Stimulated activated naive CD8-positive, alpha-beta T cell treated with anti-CD3 and anti-CD28 coated beads, Interleukin-15, Interleukin-2, amounts not matched to agents 100 ng/mL and 50 ng/mL, for 24 hours (primary cell): ENCODE data around the gene CR1.
"Not testable (repeated sequence)": the region's sequence is repeated elsewhere in the genome, so short reads cannot be mapped to it uniquely, and the experiment has no call there.

Experiments
- H3K27ac Mint-ChIP-seq: one replicate; pipeline ENCODE4 v1.8.0; 2021; ENCODE audit warnings: mild to moderate bottlenecking, mixed read lengths
- H3K27me3 Mint-ChIP-seq: one replicate; pipeline ENCODE4 v1.8.0; 2021; ENCODE audit warnings: mixed read lengths
- H3K36me3 Mint-ChIP-seq: one replicate; pipeline ENCODE4 v1.8.0; 2021; ENCODE audit warnings: low read depth, mixed read lengths
- H3K4me1 Mint-ChIP-seq: one replicate; pipeline ENCODE4 v1.8.0; 2021; ENCODE audit warnings: low read depth, mixed read lengths
- H3K4me3 Mint-ChIP-seq: one replicate; pipeline ENCODE4 v1.8.0; 2021; ENCODE audit warnings: mild to moderate bottlenecking, mixed read lengths
- H3K9me3 Mint-ChIP-seq: one replicate; pipeline ENCODE4 v1.8.0; 2021; ENCODE audit warnings: mixed read lengths

The CR1 gene

DNA sequence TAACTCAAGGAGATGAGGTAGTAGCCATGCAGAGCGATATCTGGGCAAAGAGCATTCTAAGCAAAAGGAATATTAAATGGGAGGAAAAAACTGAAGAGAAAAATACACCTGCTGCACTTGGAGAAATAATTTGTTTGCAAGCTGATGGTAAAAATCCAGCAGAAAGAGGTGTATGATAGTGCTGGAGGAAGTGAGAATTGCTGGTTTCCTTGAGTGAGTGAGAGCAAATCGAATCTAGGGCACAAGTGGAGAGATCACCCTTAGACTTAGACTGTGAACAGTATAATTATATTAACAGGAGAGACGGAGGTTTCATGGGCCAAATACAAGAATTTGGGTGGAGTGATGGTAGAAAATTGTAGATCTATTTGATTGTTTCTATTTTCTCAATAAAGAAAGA lies 2.7 kb upstream of the CR1 start:
- Mint-ChIP-seq H3K27ac (no peak overlapping the region), H3K4me3 (no peak overlapping the region), H3K36me3 (no peaks in the 10 kb centered on the region), H3K9me3 (no peaks in the 10 kb centered on the region), H3K4me1 (peaks cover 13% of the 10 kb centered on the region), H3K27me3 (peaks cover 25% of the 10 kb centered on the region)

DNA sequence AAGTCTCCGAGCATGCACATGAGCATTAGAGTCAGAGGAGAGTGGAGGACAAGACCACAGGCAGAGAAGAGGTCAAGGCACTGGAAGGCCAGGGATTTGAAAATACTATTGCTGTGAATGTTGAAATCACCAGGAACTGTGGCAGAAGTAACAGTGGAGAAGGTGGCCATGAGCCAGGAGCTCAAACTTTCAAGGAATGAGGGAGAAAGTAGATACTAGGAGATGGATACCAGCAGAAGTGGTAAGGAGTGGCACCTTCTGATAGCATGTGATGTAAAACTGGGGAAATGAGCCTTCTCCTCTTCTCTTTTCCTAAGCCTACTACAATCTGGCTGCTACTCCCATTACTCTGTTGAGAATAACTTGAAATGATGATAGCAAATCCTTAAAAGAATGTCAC lies 1.8 kb upstream of the CR1 start:
- no peak overlapping the region for H3K27ac Mint-ChIP-seq
- H3K4me1 Mint-ChIP-seq, result peaks cover 15% of the 10 kb centered on the region
- H3K4me3 Mint-ChIP-seq, result no peak overlapping the region
- no peaks in the 10 kb centered on the region for H3K36me3 Mint-ChIP-seq
- no peaks in the 10 kb centered on the region for H3K9me3 Mint-ChIP-seq
- peaks cover 25% of the 10 kb centered on the region for H3K27me3 Mint-ChIP-seq

DNA sequence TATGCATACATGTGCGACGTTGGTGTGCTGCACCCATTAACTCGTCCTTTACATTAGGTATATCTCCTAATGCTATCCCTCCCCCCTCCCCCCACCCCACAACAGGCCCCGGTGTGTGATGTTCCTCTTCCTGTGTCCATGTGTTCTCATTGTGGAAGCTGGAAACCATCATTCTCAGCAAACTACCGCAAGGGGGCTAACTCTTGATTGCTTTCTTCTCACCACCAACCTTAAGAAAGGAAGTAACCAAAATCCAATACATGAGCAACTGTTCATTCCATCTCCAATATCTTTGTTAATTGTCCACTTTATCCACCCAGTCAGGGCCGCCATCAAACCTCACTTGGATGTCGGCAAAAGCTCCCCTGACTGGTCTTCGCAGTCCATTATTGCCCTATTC lies 676 bp upstream of the CR1 start:
- not testable (repeated sequence) for H3K27ac Mint-ChIP-seq, H3K36me3 Mint-ChIP-seq, H3K4me3 Mint-ChIP-seq

DNA sequence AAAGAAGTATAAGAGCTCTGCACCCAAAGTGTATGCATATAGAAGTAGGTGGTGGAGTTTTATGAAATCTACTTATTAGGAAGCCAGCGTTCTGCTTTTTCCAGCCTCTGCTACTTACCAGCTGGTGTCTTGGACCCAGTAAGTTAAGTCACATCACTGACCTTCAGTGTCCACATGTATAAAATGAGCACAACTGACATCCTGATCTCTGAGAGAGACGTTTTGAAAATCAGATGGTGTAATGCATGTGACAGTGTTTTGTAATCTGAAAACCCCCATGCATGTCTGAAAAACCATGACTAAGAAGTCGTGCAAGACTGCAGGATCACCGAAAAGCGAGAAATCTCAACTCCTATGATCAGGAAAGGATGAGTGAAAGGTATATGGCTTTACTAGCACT lies 2.0 kb downstream of the CR1 start:
- Mint-ChIP-seq H3K4me3 (no peak overlapping the region), H3K27me3 (peaks cover 37% of the 10 kb centered on the region), H3K4me1 (peaks cover 35% of the 10 kb centered on the region), H3K36me3 (no peaks in the 10 kb centered on the region), H3K9me3 (no peaks in the 10 kb centered on the region), H3K27ac (no peak overlapping the region)

More for the DNA sequence above, 676 bp upstream of the CR1 start:
- Mint-ChIP-seq H3K27me3 (peaks cover 25% of the 10 kb centered on the region), H3K4me1 (peaks cover 25% of the 10 kb centered on the region)
- H3K9me3 Mint-ChIP-seq, result not testable (repeated sequence)

DNA sequence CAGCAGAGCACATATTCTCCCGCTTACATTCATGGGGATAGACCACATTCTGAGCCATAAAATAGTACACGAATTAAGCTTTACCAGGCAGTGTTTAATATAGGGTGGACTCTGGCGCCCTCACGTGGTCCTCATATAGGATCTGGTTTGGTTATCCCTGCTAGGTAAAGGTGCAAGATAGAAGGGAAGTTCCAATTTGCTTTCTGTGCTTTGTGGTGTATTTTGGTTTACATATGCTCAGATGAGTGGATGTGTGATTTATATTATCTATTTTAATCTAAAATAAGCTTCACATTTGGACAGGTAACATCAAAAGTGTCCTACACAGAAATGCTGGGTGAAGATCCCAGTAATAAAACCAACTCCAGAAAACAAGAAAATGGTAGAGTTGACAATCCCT lies 3.6 kb downstream of the CR1 start:
- Mint-ChIP-seq H3K4me3 (peak overlapping the region; percentile 31), H3K27ac (peak overlapping the region; percentile 88), H3K36me3 (no peaks in the 10 kb centered on the region), H3K9me3 (no peaks in the 10 kb centered on the region), H3K27me3 (peaks cover 46% of the 10 kb centered on the region), H3K4me1 (peaks cover 35% of the 10 kb centered on the region)

DNA sequence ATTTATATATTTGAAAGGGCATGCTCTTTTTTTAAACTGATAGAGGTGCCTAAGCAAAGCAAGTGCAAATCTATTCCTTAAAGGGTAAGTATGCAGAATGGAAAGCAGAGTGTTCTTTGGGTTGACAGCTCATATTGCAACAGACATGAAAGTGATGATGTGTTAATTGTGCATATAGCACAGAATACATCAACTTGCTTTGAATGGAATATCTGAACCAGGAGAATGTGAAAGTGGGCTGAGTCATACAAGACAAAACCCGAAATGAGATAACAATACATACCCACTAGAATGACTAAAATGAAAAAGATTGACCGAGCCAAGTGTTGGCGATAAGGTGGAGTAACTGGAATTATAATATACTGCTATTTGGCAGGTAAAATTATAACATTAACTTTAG lies 4.3 kb downstream of the CR1 start:
- no peak overlapping the region for H3K27ac Mint-ChIP-seq
- H3K9me3 Mint-ChIP-seq, result no peaks in the 10 kb centered on the region
- peak overlapping the region; percentile 33 for H3K4me3 Mint-ChIP-seq
- H3K4me1 Mint-ChIP-seq, result peaks cover 35% of the 10 kb centered on the region
- H3K27me3 Mint-ChIP-seq, result peaks cover 46% of the 10 kb centered on the region
- H3K36me3 Mint-ChIP-seq, result no peaks in the 10 kb centered on the region

DNA sequence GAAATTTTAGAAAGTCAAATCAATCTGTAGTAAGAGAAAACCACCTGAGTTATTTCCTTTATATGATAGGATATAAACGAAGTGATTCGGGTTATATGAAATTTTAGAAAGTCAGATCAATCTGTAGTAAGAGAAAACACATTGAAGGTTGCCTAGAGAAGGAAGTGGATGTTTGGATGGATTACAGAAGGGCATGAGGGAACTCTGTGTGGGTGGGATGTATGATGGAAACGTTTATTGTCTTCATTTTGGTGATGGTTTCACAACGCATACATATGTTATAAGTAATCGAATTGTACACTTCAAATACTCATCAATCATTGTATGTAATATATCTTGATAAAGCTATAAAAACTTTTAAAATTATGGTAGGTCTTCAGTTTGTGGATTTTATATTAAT lies 5.1 kb downstream of the CR1 start:
- no peaks in the 10 kb centered on the region for H3K9me3 Mint-ChIP-seq
- no peak overlapping the region for H3K4me3 Mint-ChIP-seq
- H3K27me3 Mint-ChIP-seq, result peaks cover 38% of the 10 kb centered on the region
- peaks cover 31% of the 10 kb centered on the region for H3K4me1 Mint-ChIP-seq
- no peak overlapping the region for H3K27ac Mint-ChIP-seq
- no peaks in the 10 kb centered on the region for H3K36me3 Mint-ChIP-seq

DNA sequence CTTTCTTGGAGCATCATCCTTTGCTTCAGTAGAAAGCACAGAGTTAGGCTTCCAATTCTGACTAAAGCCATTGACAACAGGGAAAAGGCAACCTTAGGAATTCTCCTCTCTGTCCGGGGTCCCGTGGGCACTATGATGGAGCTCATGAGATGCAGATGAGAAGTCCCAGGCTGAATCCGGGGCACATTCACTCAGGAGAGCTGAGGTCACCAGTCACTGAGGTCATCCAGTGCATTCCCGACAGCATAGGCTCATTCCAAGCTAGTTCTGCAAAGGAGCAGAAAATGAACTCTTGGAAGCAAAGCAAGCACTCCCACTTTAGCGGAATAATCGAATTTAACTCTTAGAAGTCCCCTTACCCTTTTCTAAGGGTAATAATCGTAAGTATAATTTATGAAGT lies 6.8 kb downstream of the CR1 start:
- no peaks in the 10 kb centered on the region for H3K9me3 Mint-ChIP-seq
- H3K4me3 Mint-ChIP-seq, result no peak overlapping the region
- H3K27me3 Mint-ChIP-seq, result peaks cover 26% of the 10 kb centered on the region
- H3K27ac Mint-ChIP-seq, result no peak overlapping the region
- no peaks in the 10 kb centered on the region for H3K36me3 Mint-ChIP-seq
- peaks cover 26% of the 10 kb centered on the region for H3K4me1 Mint-ChIP-seq

DNA sequence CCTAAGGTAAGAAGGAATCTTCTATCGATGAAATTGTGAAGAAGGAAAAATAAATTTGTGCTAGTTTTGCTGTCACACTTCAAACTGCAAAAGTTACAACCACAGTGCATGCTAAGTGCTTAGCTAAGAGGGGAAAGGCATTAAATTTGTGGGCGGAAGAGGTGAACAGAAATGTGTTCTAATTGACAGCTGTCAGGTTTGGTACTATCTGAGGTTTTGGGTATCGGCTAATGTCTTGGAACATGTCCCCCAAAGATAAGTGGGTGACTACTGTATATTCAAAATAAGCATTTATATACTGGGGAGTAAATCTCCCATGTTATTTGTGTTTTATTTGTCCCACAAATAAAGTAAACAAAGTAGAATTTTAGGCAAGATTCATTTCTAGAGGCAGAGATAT lies 8.0 kb downstream of the CR1 start:
- no peaks in the 10 kb centered on the region for H3K36me3 Mint-ChIP-seq
- peaks cover 21% of the 10 kb centered on the region for H3K27me3 Mint-ChIP-seq
- H3K27ac Mint-ChIP-seq, result peak overlapping the region; percentile 67
- no peaks in the 10 kb centered on the region for H3K9me3 Mint-ChIP-seq
- peaks cover 25% of the 10 kb centered on the region for H3K4me1 Mint-ChIP-seq
- no peak overlapping the region for H3K4me3 Mint-ChIP-seq

DNA sequence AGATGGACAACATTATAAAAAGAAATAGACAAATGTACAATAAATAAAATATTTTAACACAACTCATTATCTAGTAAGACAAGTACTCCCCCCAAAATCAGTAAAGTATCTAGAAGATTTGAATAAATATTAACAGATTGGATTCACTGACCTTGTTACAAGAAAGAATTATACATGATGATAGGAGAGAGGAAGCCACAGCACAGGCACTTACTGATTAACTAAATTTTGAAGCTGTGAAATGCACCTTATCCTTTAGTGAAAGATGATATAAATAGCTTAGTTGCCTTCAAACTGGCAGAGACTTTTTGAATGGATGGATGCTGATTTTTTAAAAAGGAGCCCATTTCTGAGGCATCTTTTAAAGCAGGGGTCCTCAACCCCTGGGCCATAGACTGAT lies 8.5 kb downstream of the CR1 start:
- H3K36me3 Mint-ChIP-seq, result no peaks in the 10 kb centered on the region
- H3K4me3 Mint-ChIP-seq, result no peak overlapping the region
- no peak overlapping the region for H3K27ac Mint-ChIP-seq
- peaks cover 21% of the 10 kb centered on the region for H3K27me3 Mint-ChIP-seq
- H3K4me1 Mint-ChIP-seq, result peaks cover 21% of the 10 kb centered on the region
- H3K9me3 Mint-ChIP-seq, result no peaks in the 10 kb centered on the region

DNA sequence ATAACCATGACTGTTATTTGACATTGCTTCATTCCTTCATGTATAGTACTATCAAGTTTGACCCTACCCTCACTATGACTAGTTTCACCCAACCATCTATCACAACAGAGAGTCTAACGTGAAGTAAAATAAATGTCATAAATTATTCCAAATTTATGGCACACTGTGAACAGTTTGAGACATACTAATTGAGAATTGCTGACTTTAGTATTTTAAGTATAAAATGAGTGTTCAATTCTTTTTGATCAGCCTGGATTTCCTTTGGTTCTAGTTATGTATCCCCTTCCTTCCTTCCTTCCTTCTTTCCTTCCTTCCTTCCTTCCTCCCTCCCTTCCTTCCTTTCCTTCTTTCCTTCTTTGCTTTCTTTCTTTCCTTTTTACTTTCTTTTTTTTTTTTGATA lies 14.5 kb downstream of the CR1 start:
- no peak overlapping the region for H3K27ac Mint-ChIP-seq

DNA sequence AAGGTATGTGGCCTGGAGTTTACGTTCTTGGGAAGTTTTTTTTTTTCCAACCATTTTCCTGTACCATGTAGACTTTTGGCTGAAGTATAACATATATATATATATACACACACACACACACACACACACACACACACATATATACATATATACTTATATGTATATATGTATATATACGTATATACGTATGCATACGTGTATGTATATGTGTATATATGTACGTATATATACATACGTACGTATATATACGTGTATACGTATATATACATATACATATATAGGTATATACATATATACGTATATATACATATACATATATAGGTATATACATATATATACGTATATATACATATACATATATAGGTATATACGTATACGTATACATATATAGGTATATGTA lies 18.9 kb downstream of the CR1 start:
- H3K9me3 Mint-ChIP-seq, result no peaks in the 10 kb centered on the region
- H3K36me3 Mint-ChIP-seq, result no peaks in the 10 kb centered on the region
- peaks cover 3% of the 10 kb centered on the region for H3K27me3 Mint-ChIP-seq
- no peaks in the 10 kb centered on the region for H3K4me1 Mint-ChIP-seq
- no peak overlapping the region for H3K4me3 Mint-ChIP-seq
- H3K27ac Mint-ChIP-seq, result no peak overlapping the region

More for the DNA sequence above, 14.5 kb downstream of the CR1 start:
- Mint-ChIP-seq H3K4me1 (peaks cover 3% of the 10 kb centered on the region), H3K9me3 (no peaks in the 10 kb centered on the region), H3K36me3 (no peaks in the 10 kb centered on the region), H3K27me3 (peaks cover 3% of the 10 kb centered on the region), H3K4me3 (no peak overlapping the region)

DNA sequence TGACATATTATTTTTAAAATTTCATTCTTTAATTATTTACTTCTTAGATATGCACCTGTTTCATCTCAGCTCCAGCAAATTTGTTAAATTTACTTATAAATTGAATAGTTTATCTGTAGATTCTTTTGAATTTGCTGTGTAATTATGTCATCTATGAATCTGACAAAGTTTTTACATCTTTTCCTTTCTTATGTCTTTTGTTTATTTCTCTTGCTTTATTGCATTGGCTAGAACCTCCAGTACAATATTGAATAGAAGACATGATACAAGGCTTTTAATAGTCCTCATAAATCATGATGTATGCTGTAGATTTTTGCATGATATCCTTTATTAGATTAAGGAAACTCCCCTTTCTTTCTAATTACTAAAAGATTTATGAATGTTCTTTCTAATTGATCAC lies 20.8 kb downstream of the CR1 start:
- H3K4me3 Mint-ChIP-seq, result no peak overlapping the region

DNA sequence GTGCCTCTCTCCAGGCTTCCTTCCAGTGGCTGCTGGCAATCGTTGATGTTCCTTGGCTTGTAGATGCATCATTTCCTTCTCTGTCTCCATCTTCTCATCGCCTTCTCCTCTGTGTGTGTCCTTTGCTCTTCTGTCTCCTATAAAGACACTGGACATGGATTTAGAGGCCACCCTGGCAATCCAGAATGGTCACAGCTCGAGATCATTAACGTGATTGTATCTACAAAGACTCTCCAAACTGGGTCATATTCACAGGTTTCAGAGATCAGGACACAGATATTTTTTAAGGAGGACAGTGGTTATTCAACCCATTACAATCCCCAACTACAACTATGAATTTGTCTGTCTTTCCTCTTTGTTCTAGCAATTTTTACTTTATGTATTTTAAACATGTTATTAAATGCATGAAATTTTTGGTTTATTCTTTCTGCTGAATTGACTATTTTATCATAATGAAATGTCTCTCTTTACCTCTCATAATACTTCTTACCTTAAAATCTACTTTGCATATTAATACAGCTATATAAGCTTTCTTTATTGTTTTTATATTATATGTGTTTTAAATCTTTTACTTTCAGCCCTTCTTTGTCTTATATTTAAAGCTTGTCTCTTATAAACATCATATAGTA lies 22.8 kb downstream of the CR1 start:
- Mint-ChIP-seq H3K4me3 (no peak overlapping the region), H3K36me3 (no peaks in the 10 kb centered on the region), H3K27me3 (peaks cover 1% of the 10 kb centered on the region), H3K27ac (no peak overlapping the region), H3K4me1 (no peaks in the 10 kb centered on the region), H3K9me3 (no peaks in the 10 kb centered on the region)

More for the DNA sequence above, 20.8 kb downstream of the CR1 start:
- Mint-ChIP-seq H3K27ac (no peak overlapping the region), H3K27me3 (peaks cover 3% of the 10 kb centered on the region), H3K9me3 (no peaks in the 10 kb centered on the region), H3K36me3 (no peaks in the 10 kb centered on the region), H3K4me1 (no peaks in the 10 kb centered on the region)

DNA sequence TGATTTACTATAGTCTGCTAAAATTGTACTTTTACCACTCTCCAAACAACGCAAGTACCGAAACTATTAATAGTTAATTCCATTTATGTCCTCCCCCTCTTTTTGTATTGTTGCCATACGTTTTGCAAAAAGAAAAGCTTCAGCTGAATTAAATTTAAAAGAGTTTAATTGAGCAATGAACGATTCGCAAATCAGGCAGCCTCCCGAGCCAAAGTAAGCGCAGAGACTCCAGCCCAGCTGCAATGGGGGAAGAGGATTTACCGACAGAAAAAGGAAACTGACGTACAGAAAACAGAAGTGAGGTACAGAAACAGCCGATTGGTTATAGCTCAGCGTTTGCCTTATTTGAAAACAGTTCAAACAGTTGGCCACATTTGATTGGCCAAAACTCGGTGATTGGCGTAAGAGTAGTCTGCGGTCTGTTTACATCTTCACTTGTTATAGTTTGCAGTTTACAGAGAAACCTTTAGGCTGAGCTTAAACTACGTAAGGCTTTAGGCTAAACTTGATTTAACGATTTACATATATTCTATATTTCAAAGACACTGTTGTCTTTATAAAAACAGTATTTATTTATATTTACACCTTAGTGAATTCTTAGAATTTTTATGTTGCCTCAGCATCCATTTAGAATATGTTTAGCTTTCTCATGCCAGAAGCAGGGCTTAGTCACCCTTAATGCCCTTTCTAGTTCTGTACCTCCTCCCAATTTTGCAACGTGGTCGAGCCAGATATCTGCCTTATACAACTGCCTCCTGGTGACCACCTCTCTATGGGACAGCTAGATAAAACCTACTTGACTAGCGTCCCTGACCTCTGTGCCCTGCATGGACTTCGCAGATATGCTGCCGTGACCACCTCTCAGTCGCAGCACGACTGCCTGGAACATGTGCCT lies 23.8 kb downstream of the CR1 start:
- Mint-ChIP-seq H3K27ac (no peak overlapping the region), H3K4me3 (no peak overlapping the region), H3K27me3 (no peaks in the 10 kb centered on the region), H3K4me1 (no peaks in the 10 kb centered on the region), H3K36me3 (no peaks in the 10 kb centered on the region), H3K9me3 (no peaks in the 10 kb centered on the region)
